Keratinocyte (primary cell): ENCODE measurements around the gene UGT1A8.

Experiments
- EZH2 ChIP-seq: IDR thresholded peaks from one replicate; pipeline ENCODE4 v1.6.1; 2012; ENCODE audit warnings: inconsistent platforms, mild to moderate bottlenecking, low read length, moderate library complexity
- TF ChIP-seq, protein P1 (sequence below), 3 experiments: IDR thresholded peaks in 1 of 3; conservative IDR thresholded peaks in 1 of 3; optimal IDR thresholded peaks in 1 of 3; 2 replicates in 2 of 3; 3 replicates in 1 of 3; pipeline versions ENCODE3 to v1.5.1; 2011; ENCODE audit warnings: low read length in 3 of 3, mild to moderate bottlenecking in 3 of 3, moderate library complexity in 2 of 3, control low read depth in 1 of 3, inconsistent platforms in 1 of 3; ENCODE audit not compliant: insufficient read depth in 2 of 3; ENCODE audit errors: extremely low read depth in 1 of 3

DNA sequence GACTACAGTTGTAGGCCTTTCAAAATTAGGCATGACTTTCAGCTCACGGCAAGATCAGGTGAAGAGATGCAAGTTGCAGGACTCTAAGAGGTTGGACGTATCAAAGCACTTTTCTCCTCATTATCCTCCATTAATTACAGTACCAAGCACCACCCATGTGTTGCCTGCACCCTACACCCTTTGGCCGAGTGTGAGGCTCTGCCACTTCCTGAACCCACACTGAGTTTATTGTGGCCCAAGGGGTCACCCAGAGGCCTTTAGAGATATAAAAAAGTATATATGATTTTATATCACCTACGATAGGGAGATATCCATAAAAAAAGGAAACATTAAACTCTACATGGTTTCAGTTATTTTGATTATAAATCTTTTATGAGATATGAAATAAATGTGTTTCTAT is 2.8 kb downstream of the UGT1A8 start:
- TF ChIP-seq, protein P1, sequence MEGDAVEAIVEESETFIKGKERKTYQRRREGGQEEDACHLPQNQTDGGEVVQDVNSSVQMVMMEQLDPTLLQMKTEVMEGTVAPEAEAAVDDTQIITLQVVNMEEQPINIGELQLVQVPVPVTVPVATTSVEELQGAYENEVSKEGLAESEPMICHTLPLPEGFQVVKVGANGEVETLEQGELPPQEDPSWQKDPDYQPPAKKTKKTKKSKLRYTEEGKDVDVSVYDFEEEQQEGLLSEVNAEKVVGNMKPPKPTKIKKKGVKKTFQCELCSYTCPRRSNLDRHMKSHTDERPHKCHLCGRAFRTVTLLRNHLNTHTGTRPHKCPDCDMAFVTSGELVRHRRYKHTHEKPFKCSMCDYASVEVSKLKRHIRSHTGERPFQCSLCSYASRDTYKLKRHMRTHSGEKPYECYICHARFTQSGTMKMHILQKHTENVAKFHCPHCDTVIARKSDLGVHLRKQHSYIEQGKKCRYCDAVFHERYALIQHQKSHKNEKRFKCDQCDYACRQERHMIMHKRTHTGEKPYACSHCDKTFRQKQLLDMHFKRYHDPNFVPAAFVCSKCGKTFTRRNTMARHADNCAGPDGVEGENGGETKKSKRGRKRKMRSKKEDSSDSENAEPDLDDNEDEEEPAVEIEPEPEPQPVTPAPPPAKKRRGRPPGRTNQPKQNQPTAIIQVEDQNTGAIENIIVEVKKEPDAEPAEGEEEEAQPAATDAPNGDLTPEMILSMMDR (optimal IDR thresholded peaks at IDR 0.05 in 1 of 3, IDR thresholded peaks at IDR 0.05 in 1 of 3, conservative IDR thresholded peaks at IDR 0.05 in 1 of 3; ENCODE audit: extremely low read depth in 1 of 3, insufficient read depth in 2 of 3, low read length in 3 of 3): no peak
- no peak for TF ChIP-seq EZH2
